HEK293 (cell line): ENCODE data around the gene RTN1.

Experiments
- CTCF ChIA-PET: fragments of 350-600 bp; formaldehyde crosslinking; extraction: SDS; loops from one replicate; lab custom pipeline; 2021; ENCODE audit warnings: antibody characterized with exemption; lab: Yijun Ruan, JAX
- POLR2A ChIA-PET: fragments of 300-600 bp; formaldehyde crosslinking; extraction: SDS; loops from one replicate; lab custom pipeline; 2020; ENCODE audit warnings: antibody characterized with exemption, inconsistent platforms; lab: Yijun Ruan, JAX
- H3K27ac ChIP-seq: fragments of 200-500 bp; sonication (Bioruptor generic); 2 replicates; pipeline ENCODE4 v1.5.1; 2014; ENCODE audit warnings: low read depth, low read length, control low read depth, inconsistent platforms; ENCODE audit errors: extremely low read depth
- H3K36me3 ChIP-seq, 2 experiments: fragments of 200-500 bp in 1 of 2; sonication (Bioruptor generic) in 1 of 2; 1 replicate in 1 of 2; 2 replicates in 1 of 2; pipeline ENCODE4 v1.5.1; 2014 to 2017; ENCODE audit warnings: inconsistent platforms in 2 of 2, low read length in 2 of 2; ENCODE audit not compliant: control insufficient read depth in 2 of 2, insufficient read depth in 1 of 2
- H3K4me1 ChIP-seq: fragments of 200-500 bp; sonication (Bioruptor generic); 2 replicates; pipeline ENCODE4 v1.5.1; 2014; ENCODE audit warnings: mild to moderate bottlenecking, low read length, inconsistent platforms; ENCODE audit not compliant: control insufficient read depth, insufficient read depth
- H3K4me3 ChIP-seq: 2 replicates; pipeline ENCODE4 v1.5.1; 2011; ENCODE audit warnings: low read depth, mild to moderate bottlenecking, control low read depth, low read length, moderate library complexity
- H3K9me3 ChIP-seq: fragments of 200-500 bp; sonication (Bioruptor generic); 2 replicates; pipeline ENCODE4 v1.5.1; 2014; ENCODE audit warnings: low read depth, low read length, inconsistent platforms; ENCODE audit not compliant: control insufficient read depth, insufficient read depth
- GFI1B ChIP-seq: fragments of 450-650 bp; formaldehyde crosslinking; IDR thresholded peaks from 2 replicates; pipeline ENCODE4 v1.5.1; 2016; ENCODE audit warnings: missing biosample characterization, missing genetic modification characterization
- GLI2 ChIP-seq: fragments of 450-650 bp; formaldehyde crosslinking; IDR thresholded peaks from 2 replicates; pipeline ENCODE4; 2017; ENCODE audit warnings: missing biosample characterization, missing genetic modification characterization, low read depth, borderline replicate concordance
- OSR2 ChIP-seq: fragments of 450-650 bp; formaldehyde crosslinking; IDR thresholded peaks from 2 replicates; pipeline ENCODE4 v1.5.1; 2016; ENCODE audit warnings: missing biosample characterization, missing genetic modification characterization
- PRDM1 ChIP-seq: fragments of 450-650 bp; formaldehyde crosslinking; IDR thresholded peaks from 2 replicates; pipeline ENCODE4; 2016; ENCODE audit warnings: missing biosample characterization, missing genetic modification characterization
- SP7 ChIP-seq: fragments of 450-650 bp; formaldehyde crosslinking; IDR thresholded peaks from 2 replicates; pipeline ENCODE4 v1.5.1; 2016; ENCODE audit warnings: missing biosample characterization, missing genetic modification characterization
- TCF7L2 ChIP-seq: IDR thresholded peaks from 2 replicates; pipeline ENCODE4 v1.6.1; 2011; ENCODE audit warnings: low read depth, mild to moderate bottlenecking, inconsistent platforms, low read length, moderate library complexity, borderline replicate concordance
- ZBTB17 ChIP-seq: fragments of 450-650 bp; formaldehyde crosslinking; IDR thresholded peaks from 2 replicates; pipeline ENCODE4 v1.5.1; 2016; ENCODE audit warnings: missing biosample characterization, missing genetic modification characterization
- ZBTB21 ChIP-seq: fragments of 450-650 bp; formaldehyde crosslinking; IDR thresholded peaks from 2 replicates; pipeline ENCODE4 v1.5.1; 2017; ENCODE audit warnings: missing biosample characterization, missing genetic modification characterization
- ZBTB44 ChIP-seq: fragments of 450-650 bp; IDR thresholded peaks from 2 replicates; pipeline ENCODE4 v1.5.1; 2018; ENCODE audit warnings: missing biosample characterization, mild to moderate bottlenecking, missing genetic modification characterization
- ZFP3 ChIP-seq: fragments of 450-650 bp; formaldehyde crosslinking; IDR thresholded peaks from 2 replicates; pipeline ENCODE4 v1.5.1; 2016; ENCODE audit warnings: low read depth, missing biosample characterization, missing genetic modification characterization
- ZNF10 ChIP-seq: fragments of 450-650 bp; formaldehyde crosslinking; IDR thresholded peaks from 2 replicates; pipeline ENCODE4 v1.5.1; 2017; ENCODE audit warnings: missing biosample characterization, missing genetic modification characterization
- ZNF214 ChIP-seq: fragments of 450-650 bp; formaldehyde crosslinking; IDR thresholded peaks from 2 replicates; pipeline ENCODE4 v1.5.1; 2017; ENCODE audit warnings: missing biosample characterization, mild to moderate bottlenecking, missing genetic modification characterization, borderline replicate concordance
- ZNF366 ChIP-seq: fragments of 450-650 bp; formaldehyde crosslinking; conservative IDR thresholded peaks from 2 replicates; pipeline ENCODE4 v1.5.1; 2016; ENCODE audit warnings: missing biosample characterization, missing genetic modification characterization
- ZNF37A ChIP-seq: fragments of 450-650 bp; IDR thresholded peaks from 2 replicates; pipeline ENCODE4 v1.5.1; 2018; ENCODE audit warnings: missing biosample characterization, missing genetic modification characterization
- ZNF394 ChIP-seq: fragments of 450-650 bp; formaldehyde crosslinking; IDR thresholded peaks from 2 replicates; pipeline ENCODE4 v1.5.1; 2016; ENCODE audit warnings: missing biosample characterization, missing genetic modification characterization, mild to moderate bottlenecking, moderate library complexity, borderline replicate concordance
- ZNF433 ChIP-seq: fragments of 450-650 bp; formaldehyde crosslinking; IDR thresholded peaks from 2 replicates; pipeline ENCODE4 v1.5.1; 2016; ENCODE audit warnings: missing biosample characterization, missing genetic modification characterization, low read depth
- ZNF501 ChIP-seq: fragments of 450-650 bp; formaldehyde crosslinking; IDR thresholded peaks from 2 replicates; pipeline ENCODE4 v1.5.1; 2016; ENCODE audit warnings: missing biosample characterization, missing genetic modification characterization
- ZNF510 ChIP-seq: fragments of 450-650 bp; formaldehyde crosslinking; IDR thresholded peaks from 2 replicates; pipeline ENCODE4 v1.5.1; 2018; ENCODE audit warnings: mild to moderate bottlenecking, missing genetic modification characterization, missing biosample characterization; ENCODE audit not compliant: insufficient replicate concordance
- ZNF521 ChIP-seq: fragments of 450-650 bp; formaldehyde crosslinking; IDR thresholded peaks from 2 replicates; pipeline ENCODE4 v1.5.1; 2017; ENCODE audit warnings: missing biosample characterization, mild to moderate bottlenecking, missing genetic modification characterization
- ZNF558 ChIP-seq: fragments of 450-650 bp; formaldehyde crosslinking; IDR thresholded peaks from 2 replicates; pipeline ENCODE4 v1.5.1; 2016; ENCODE audit warnings: missing biosample characterization, missing genetic modification characterization
- ZNF610 ChIP-seq: fragments of 450-650 bp; formaldehyde crosslinking; IDR thresholded peaks from 2 replicates; pipeline ENCODE4 v1.5.1; 2016; ENCODE audit warnings: missing biosample characterization, missing genetic modification characterization, borderline replicate concordance
- ZNF664 ChIP-seq: fragments of 450-650 bp; formaldehyde crosslinking; IDR thresholded peaks from 2 replicates; pipeline ENCODE4 v1.5.1; 2016; ENCODE audit warnings: missing biosample characterization, missing genetic modification characterization
- ZNF677 ChIP-seq: fragments of 450-650 bp; IDR thresholded peaks from 2 replicates; pipeline ENCODE4 v1.5.0; 2018; ENCODE audit warnings: missing biosample characterization, mild to moderate bottlenecking, missing genetic modification characterization, moderate library complexity
- ZNF701 ChIP-seq: fragments of 450-650 bp; formaldehyde crosslinking; IDR thresholded peaks from 2 replicates; pipeline ENCODE4 v1.5.1; 2016; ENCODE audit warnings: missing biosample characterization, missing genetic modification characterization
- ZNF785 ChIP-seq: fragments of 450-650 bp; formaldehyde crosslinking; IDR thresholded peaks from 2 replicates; pipeline ENCODE4 v1.5.1; 2016; ENCODE audit warnings: missing biosample characterization, missing genetic modification characterization
- ZNF791 ChIP-seq: fragments of 450-650 bp; formaldehyde crosslinking; IDR thresholded peaks from 2 replicates; pipeline ENCODE4 v1.5.1; 2016; ENCODE audit warnings: missing biosample characterization, missing genetic modification characterization
- ZNF830 ChIP-seq: fragments of 450-650 bp; IDR thresholded peaks from 2 replicates; pipeline ENCODE4 v1.5.0; 2018; ENCODE audit warnings: missing biosample characterization, missing genetic modification characterization, low read depth, mild to moderate bottlenecking, moderate library complexity
- TF ChIP-seq, protein P1 (sequence below): fragments of 450-650 bp; formaldehyde crosslinking; IDR thresholded peaks from 2 replicates; pipeline ENCODE4 v1.5.1; 2016; ENCODE audit warnings: missing biosample characterization, missing genetic modification characterization
- TF ChIP-seq, protein P2 (sequence below): fragments of 450-650 bp; IDR thresholded peaks from 2 replicates; pipeline ENCODE4 v1.5.1; 2018; ENCODE audit warnings: missing biosample characterization, missing genetic modification characterization
- TF ChIP-seq, protein P3 (sequence below): fragments of 450-650 bp; formaldehyde crosslinking; IDR thresholded peaks from 2 replicates; pipeline ENCODE4 v1.5.1; 2016; ENCODE audit warnings: missing biosample characterization, missing genetic modification characterization

Gene RTN1

GRCh38 chr14:59870277-59871165, at the start of gene RTN1:
Gene RTN1 (minus strand): TSS chr14:59870776. CDS start chr14:59870630, 146 bp downstream.
- H3K27ac ChIP-seq = peak within 1 kb of the TSS; percentile 46; the same call in 1 of the 2 replicates
- POLR2A ChIA-PET = interaction anchor here (0.6 to 1.3 kb wide), 3 partner anchors 19 to 294 kb away, joined by 3 to 4 read pairs (median 3); no protein-coding TSS in a partner anchor
- H3K4me3 ChIP-seq = peak within 1 kb of the TSS; percentile 53
- H3K36me3 ChIP-seq = no peaks in the 10 kb centered on the region
- H3K9me3 ChIP-seq = no peaks in the 10 kb centered on the region
- CTCF ChIA-PET = interaction anchor here (0.6 to 2.1 kb wide), 5 partner anchors 13 to 215 kb away, joined by 3 to 7 read pairs (median 3); no protein-coding TSS in a partner anchor
- no peaks in the 10 kb centered on the region for H3K4me1 ChIP-seq
- TF ChIP-seq ZNF791 (tag by site-specific recombination) (no peak), ZBTB17 (tag by site-specific recombination) (peak; percentile 90), PRDM1 (tag by site-specific recombination) (no peak), ZNF433 (tag by site-specific recombination) (no peak), ZNF610 (peak; percentile 88; the same call in 1 of the 2 replicates), ZNF501 (tag by site-specific recombination) (no peak), ZNF521 (tag by site-specific recombination) (no peak), ZBTB21 (tag by site-specific recombination) (no peak; the same call in 1 of the 2 replicates), GFI1B (no peak), ZNF558 (tag by site-specific recombination) (no peak), GLI2 (tag by site-specific recombination) (no peak), ZFP3 (no peak), SP7 (tag by site-specific recombination) (0 out of 2 replicates have a peak, but pooled peaks have one; percentile 26), ZNF394 (tag by site-specific recombination) (peak; percentile 94), ZNF785 (tag by site-specific recombination) (no peak), ZNF37A (tag by site-specific recombination) (no peak), ZNF510 (tag by site-specific recombination) (no peak), ZBTB44 (tag by site-specific recombination) (no peak), ZNF677 (tag by site-specific recombination) (no peak), ZNF214 (no peak), ZNF366 (tag by site-specific recombination) (peak; percentile 37; the same call in 1 of the 2 replicates), TCF7L2 (no peak), ZNF10 (tag by site-specific recombination) (no peak), ZNF664 (tag by site-specific recombination) (no peak), ZNF830 (tag by site-specific recombination) (no peak), OSR2 (no peak), ZNF701 (tag by site-specific recombination) (no peak)
- TF ChIP-seq, protein P1, sequence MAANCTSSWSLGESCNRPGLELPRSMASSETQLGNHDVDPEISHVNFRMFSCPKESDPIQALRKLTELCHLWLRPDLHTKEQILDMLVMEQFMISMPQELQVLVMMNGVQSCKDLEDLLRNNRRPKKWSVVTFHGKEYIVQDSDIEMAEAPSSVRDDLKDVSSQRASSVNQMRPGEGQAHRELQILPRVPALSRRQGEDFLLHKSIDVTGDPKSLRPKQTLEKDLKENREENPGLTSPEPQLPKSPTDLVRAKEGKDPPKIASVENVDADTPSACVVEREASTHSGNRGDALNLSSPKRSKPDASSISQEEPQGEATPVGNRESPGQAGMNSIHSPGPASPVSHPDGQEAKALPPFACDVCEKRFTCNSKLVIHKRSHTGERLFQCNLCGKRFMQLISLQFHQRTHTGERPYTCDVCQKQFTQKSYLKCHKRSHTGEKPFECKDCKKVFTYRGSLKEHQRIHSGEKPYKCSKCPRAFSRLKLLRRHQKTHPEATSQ = no peak
- TF ChIP-seq, protein P2, sequence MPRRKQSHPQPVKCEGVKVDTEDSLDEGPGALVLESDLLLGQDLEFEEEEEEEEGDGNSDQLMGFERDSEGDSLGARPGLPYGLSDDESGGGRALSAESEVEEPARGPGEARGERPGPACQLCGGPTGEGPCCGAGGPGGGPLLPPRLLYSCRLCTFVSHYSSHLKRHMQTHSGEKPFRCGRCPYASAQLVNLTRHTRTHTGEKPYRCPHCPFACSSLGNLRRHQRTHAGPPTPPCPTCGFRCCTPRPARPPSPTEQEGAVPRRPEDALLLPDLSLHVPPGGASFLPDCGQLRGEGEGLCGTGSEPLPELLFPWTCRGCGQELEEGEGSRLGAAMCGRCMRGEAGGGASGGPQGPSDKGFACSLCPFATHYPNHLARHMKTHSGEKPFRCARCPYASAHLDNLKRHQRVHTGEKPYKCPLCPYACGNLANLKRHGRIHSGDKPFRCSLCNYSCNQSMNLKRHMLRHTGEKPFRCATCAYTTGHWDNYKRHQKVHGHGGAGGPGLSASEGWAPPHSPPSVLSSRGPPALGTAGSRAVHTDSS (tag by site-specific recombination) = peak; percentile 86
- TF ChIP-seq, protein P3, sequence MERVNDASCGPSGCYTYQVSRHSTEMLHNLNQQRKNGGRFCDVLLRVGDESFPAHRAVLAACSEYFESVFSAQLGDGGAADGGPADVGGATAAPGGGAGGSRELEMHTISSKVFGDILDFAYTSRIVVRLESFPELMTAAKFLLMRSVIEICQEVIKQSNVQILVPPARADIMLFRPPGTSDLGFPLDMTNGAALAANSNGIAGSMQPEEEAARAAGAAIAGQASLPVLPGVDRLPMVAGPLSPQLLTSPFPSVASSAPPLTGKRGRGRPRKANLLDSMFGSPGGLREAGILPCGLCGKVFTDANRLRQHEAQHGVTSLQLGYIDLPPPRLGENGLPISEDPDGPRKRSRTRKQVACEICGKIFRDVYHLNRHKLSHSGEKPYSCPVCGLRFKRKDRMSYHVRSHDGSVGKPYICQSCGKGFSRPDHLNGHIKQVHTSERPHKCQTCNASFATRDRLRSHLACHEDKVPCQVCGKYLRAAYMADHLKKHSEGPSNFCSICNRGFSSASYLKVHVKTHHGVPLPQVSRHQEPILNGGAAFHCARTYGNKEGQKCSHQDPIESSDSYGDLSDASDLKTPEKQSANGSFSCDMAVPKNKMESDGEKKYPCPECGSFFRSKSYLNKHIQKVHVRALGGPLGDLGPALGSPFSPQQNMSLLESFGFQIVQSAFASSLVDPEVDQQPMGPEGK (tag by site-specific recombination) = peak; percentile 15; the same call in 1 of the 2 replicates
